H1 (cell line): Measurements from ENCODE around the gene GAP43. TPM values are rescaled to one million over a fixed set of nuclear protein-coding genes. Genes with fewer than 3 reads are reported as not detected.

ENCODE experiments used
- CTCF ChIA-PET: fragments of 300-600 bp; sonication (Branson Sonifier 250); formaldehyde crosslinking; loops from one replicate; lab custom pipeline; 2021; ENCODE audit not compliant: partially characterized antibody; lab: Charles Lee
- POLR2A ChIA-PET: fragments of 300-600 bp; sonication (Branson Sonifier 250); formaldehyde crosslinking; loops from one replicate; lab custom pipeline; 2021; ENCODE audit warnings: inconsistent platforms; ENCODE audit not compliant: partially characterized antibody; lab: Charles Lee
- DNase-seq, 2 experiments: peaks; one replicate each; pipeline versions ENCODE4 v3.0.0 to v3.0.0-alpha.2; 2010 to 2022; ENCODE audit warnings: low spot score in 2 of 2, low read depth in 1 of 2, mixed read lengths in 1 of 2
- FAIRE-seq: peaks from 2 replicates; lab custom pipeline; 2011; peaks lifted over from hg19 to GRCh38; lab: Jason Lieb, UNC
- H2AFZ ChIP-seq: 2 replicates; pipeline ENCODE4 v1.8.1; 2012; ENCODE audit warnings: low read length, inconsistent platforms
- H2AK5ac ChIP-seq: 2 replicates; pipeline ENCODE4 v1.6.1; 2013; ENCODE audit warnings: low read depth, low read length
- H2BK120ac ChIP-seq: replicated peaks from 2 replicates; pipeline ENCODE3; 2013; ENCODE audit warnings: low read depth, low read length, inconsistent platforms
- H2BK12ac ChIP-seq: 2 replicates; pipeline ENCODE4 v1.6.1; 2013; ENCODE audit warnings: low read depth, low read length
- H2BK15ac ChIP-seq: 2 replicates; pipeline ENCODE4 v1.6.1; 2013; ENCODE audit warnings: low read length
- H2BK20ac ChIP-seq: 2 replicates; pipeline ENCODE4 v1.6.1; 2013; ENCODE audit warnings: low read length
- H2BK5ac ChIP-seq: 2 replicates; pipeline ENCODE4 v1.6.1; 2013; ENCODE audit warnings: low read depth, low read length
- H3K14ac ChIP-seq: 2 replicates; pipeline ENCODE4 v1.6.1; 2013; ENCODE audit warnings: inconsistent platforms; ENCODE audit not compliant: insufficient read length
- H3K18ac ChIP-seq: 2 replicates; pipeline ENCODE4 v1.6.1; 2013; ENCODE audit warnings: low read length; ENCODE audit errors: extremely low read depth
- H3K23ac ChIP-seq: 2 replicates; pipeline ENCODE4 v1.6.1; 2013; ENCODE audit warnings: inconsistent platforms; ENCODE audit not compliant: insufficient read length
- H3K23me2 ChIP-seq: 2 replicates; pipeline ENCODE4 v1.6.1; 2013; ENCODE audit warnings: low read depth, low read length
- H3K27ac ChIP-seq: 2 replicates; pipeline ENCODE4 v1.6.1; 2011; ENCODE audit warnings: low read depth, low read length, inconsistent platforms
- H3K27me3 ChIP-seq, 4 experiments: replicated peaks in 1 of 4; 1 replicate in 1 of 4; 2 replicates in 3 of 4; pipeline versions ENCODE4 v1.6.1 to v1.8.1; 2011 to 2013; ENCODE audit warnings: low read length in 3 of 4, mild to moderate bottlenecking in 3 of 4, inconsistent platforms in 2 of 4, mixed read lengths in 2 of 4, moderate library complexity in 1 of 4; ENCODE audit not compliant: control insufficient read depth in 3 of 4, insufficient read depth in 3 of 4; ENCODE audit errors: extremely low read depth in 1 of 4
- H3K36me3 ChIP-seq, 4 experiments: 2 replicates each; pipeline versions ENCODE4 v1.6.1 to v1.8.1; 2011 to 2013; ENCODE audit warnings: mild to moderate bottlenecking in 4 of 4, low read length in 3 of 4, moderate library complexity in 2 of 4, control low read depth in 1 of 4, inconsistent platforms in 1 of 4; ENCODE audit not compliant: insufficient read depth in 4 of 4, control insufficient read depth in 2 of 4
- H3K4ac ChIP-seq: replicated peaks from 2 replicates; pipeline ENCODE3; 2013; ENCODE audit warnings: low read length, low read depth, mixed read lengths, inconsistent platforms; ENCODE audit not compliant: insufficient read length
- H3K4me1 ChIP-seq, 4 experiments: replicated peaks in 1 of 4; 1 replicate in 1 of 4; 2 replicates in 3 of 4; pipeline versions ENCODE4 v1.6.1 to v1.8.1; 2011 to 2013; ENCODE audit warnings: low read length in 3 of 4, inconsistent platforms in 2 of 4, mixed read lengths in 1 of 4; ENCODE audit not compliant: insufficient read depth in 4 of 4, control insufficient read depth in 3 of 4
- H3K4me2 ChIP-seq, 2 experiments: 2 replicates each; pipeline versions ENCODE4 v1.6.1 to v1.8.1; 2011 to 2013; ENCODE audit warnings: low read depth in 2 of 2, low read length in 2 of 2, control low read depth in 1 of 2, inconsistent platforms in 1 of 2, mild to moderate bottlenecking in 1 of 2; ENCODE audit not compliant: insufficient read depth in 1 of 2
- H3K4me3 ChIP-seq, 4 experiments: fragments of 200-600, 300-600 bp in 1 of 4; sonication (generic), shearing (Covaris generic), sonication (Bioruptor Twin) in 1 of 4; 2 replicates each; pipeline versions ENCODE4 v1.5.1 to v1.8.1; 2011 to 2016; ENCODE audit warnings: low read length in 4 of 4, low read depth in 3 of 4, control low read depth in 2 of 4, inconsistent platforms in 2 of 4, mild to moderate bottlenecking in 2 of 4, mixed read lengths in 1 of 4, moderate library complexity in 1 of 4; ENCODE audit not compliant: insufficient read depth in 2 of 4; ENCODE audit errors: extremely low read depth in 1 of 4
- H3K56ac ChIP-seq: replicated peaks from 2 replicates; pipeline ENCODE3; 2013; ENCODE audit warnings: low read depth, mild to moderate bottlenecking, mixed read lengths, low read length, inconsistent platforms; ENCODE audit not compliant: insufficient read length
- H3K79me1 ChIP-seq: 2 replicates; pipeline ENCODE4 v1.6.1; 2013; ENCODE audit warnings: low read depth, low read length, control low read depth
- H3K79me2 ChIP-seq, 2 experiments: 2 replicates each; pipeline versions ENCODE4 v1.6.1 to v1.8.1; 2012 to 2013; ENCODE audit warnings: low read length in 2 of 2, mild to moderate bottlenecking in 2 of 2, inconsistent platforms in 1 of 2; ENCODE audit not compliant: insufficient read depth in 2 of 2, control insufficient read depth in 1 of 2
- H3K9ac ChIP-seq, 4 experiments: replicated peaks in 1 of 4; 1 replicate in 1 of 4; 2 replicates in 3 of 4; pipeline versions ENCODE4 v1.6.1 to v1.8.1; 2011 to 2013; ENCODE audit warnings: low read depth in 3 of 4, low read length in 3 of 4, control low read depth in 2 of 4, mild to moderate bottlenecking in 2 of 4, moderate library complexity in 2 of 4, inconsistent platforms in 1 of 4; ENCODE audit errors: extremely low read depth in 1 of 4
- H3K9me3 ChIP-seq, 2 experiments: 2 replicates each; pipeline versions ENCODE4 v1.6.1 to v1.8.1; 2012 to 2013; ENCODE audit warnings: mild to moderate bottlenecking in 2 of 2, moderate library complexity in 2 of 2, control low read depth in 1 of 2, inconsistent platforms in 1 of 2, low read depth in 1 of 2, low read length in 1 of 2, mixed read lengths in 1 of 2; ENCODE audit not compliant: insufficient read depth in 2 of 2
- H4K20me1 ChIP-seq, 2 experiments: replicated peaks in 1 of 2; 2 replicates each; pipeline versions ENCODE3 to v1.8.1; 2011 to 2013; ENCODE audit warnings: inconsistent platforms in 2 of 2, low read length in 2 of 2, mild to moderate bottlenecking in 1 of 2; ENCODE audit not compliant: insufficient read depth in 2 of 2, control insufficient read depth in 1 of 2
- H4K5ac ChIP-seq: 2 replicates; pipeline ENCODE4 v1.6.1; 2013; ENCODE audit warnings: low read length, low read depth, mixed read lengths, inconsistent platforms; ENCODE audit not compliant: insufficient read length
- H4K8ac ChIP-seq: 2 replicates; pipeline ENCODE4 v1.8.0; 2013; ENCODE audit warnings: mild to moderate bottlenecking, moderate library complexity, low read length, inconsistent platforms; ENCODE audit not compliant: insufficient read depth; ENCODE audit errors: extremely low read depth
- H4K91ac ChIP-seq: replicated peaks from 2 replicates; pipeline ENCODE3; 2013; ENCODE audit warnings: low read length, mixed read lengths, inconsistent platforms; ENCODE audit not compliant: insufficient read length
- ATF3 ChIP-seq: IDR thresholded peaks from 2 replicates; pipeline ENCODE4 v1.6.1; 2011; ENCODE audit warnings: low read depth, mild to moderate bottlenecking, low read length; ENCODE audit not compliant: insufficient read depth
- BCL11A ChIP-seq, 2 experiments: IDR thresholded peaks; one replicate each; pipeline ENCODE4 v1.6.1; 2011; ENCODE audit warnings: low read depth in 2 of 2, low read length in 2 of 2, mild to moderate bottlenecking in 2 of 2
- E2F6 ChIP-seq: IDR thresholded peaks from 2 replicates; pipeline ENCODE4 v1.6.1; 2012; ENCODE audit warnings: inconsistent platforms
- HDAC6 ChIP-seq: IDR thresholded peaks from one replicate; pipeline ENCODE4 v1.7.1; 2012; ENCODE audit warnings: low read depth, mild to moderate bottlenecking, inconsistent platforms, low read length, moderate library complexity
- TAF1 ChIP-seq: IDR thresholded peaks from 2 replicates; pipeline ENCODE4 v1.6.1; 2011; ENCODE audit warnings: mild to moderate bottlenecking, low read depth, low read length
- WGBS, 2 experiments: shearing (Covaris generic) in 1 of 2; methylation state at CpG; one replicate each; pipeline versions ENCODE4 v1.1.6 to v1.1.7; 2013 to 2015; ENCODE audit warnings: low lambda C conversion rate in 2 of 2, mixed read lengths in 2 of 2, inconsistent platforms in 1 of 2, low coverage in 1 of 2, missing lambda C conversion rate in 1 of 2; ENCODE audit not compliant: insufficient replicate concordance in 2 of 2, insufficient coverage in 1 of 2, insufficient read length in 1 of 2; ENCODE audit errors: extremely low coverage in 1 of 2, missing lambda C conversion rate in 1 of 2; 5-methylcytosine and 5-hydroxymethylcytosine counted together
- polyA plus RNA-seq, 7 experiments: library from polyadenylated mRNA; depleted of rRNA in 3 of 7; stranded (reverse) in 5 of 7; unstranded in 2 of 7; fragments of >200 nt in 5 of 7; fragments of 200-250 nt in 2 of 7; gene quantifications; 1 replicate in 5 of 7; 2 replicates in 1 of 7; 4 replicates in 1 of 7; pipeline versions ENCODE4 v1.2.1 to v1.2.3, GENCODE V29; 2011 to 2013; ENCODE audit warnings: missing spikeins in 2 of 7, mixed read lengths in 2 of 7
- total RNA-seq: library from RNA; stranded (reverse); fragmentation: NEBNext Ultra II Directional; extraction: Animal tissue kit (Norgen Biotek cat#: 25700); gene quantifications from 2 replicates; pipeline ENCODE4 v1.2.1, GENCODE V29; 2021

GAP43 gene
- total and polyA plus RNA-seq, 2 of the 8 experiments (the other 6 are each of a cell fraction or from before 2014, with no cell fraction given): 11.2 to 21.9 TPM

GRCh38 chr3:115635406-115635805, 12.1 kb downstream of the GAP43 start:
- Histone ChIP-seq H4K8ac (no peak overlapping the region), H3K36me3 (no peaks in the 10 kb centered on the region), H2BK12ac (no peak overlapping the region), H3K56ac (no peak overlapping the region), H2BK120ac (no peak overlapping the region), H2AK5ac (no peak overlapping the region), H4K91ac (no peak overlapping the region), H3K23me2 (no peaks in the 10 kb centered on the region), H3K4me1 (peaks cover 0 to 3% (median 0%) of the 10 kb centered on the region in 4 experiments; a peak in 1 of 7 replicates), H3K9me3 (no peaks in the 10 kb centered on the region), H3K18ac (no peak overlapping the region), H2AFZ (no peak overlapping the region), H3K14ac (no peak overlapping the region), H3K4me2 (no peak overlapping the region), H3K27me3 (no peaks in the 10 kb centered on the region), H4K20me1 (no peaks in the 10 kb centered on the region), H2BK5ac (no peak overlapping the region), H4K5ac (no peak overlapping the region), H3K79me1 (no peaks in the 10 kb centered on the region), H3K4me3 (no peak overlapping the region), H3K23ac (no peak overlapping the region), H3K79me2 (no peaks in the 10 kb centered on the region), H3K27ac (no peak overlapping the region), H3K4ac (no peak overlapping the region), H3K9ac (no peak overlapping the region), H2BK20ac (no peak overlapping the region), H2BK15ac (no peak overlapping the region)
- ChIA-PET POLR2A (interaction anchor here (0.7 kb wide), 1 partner anchor 804 kb away, joined by 3 read pairs; no protein-coding TSS in a partner anchor), CTCF (interaction anchor here (1.3 kb wide), 1 partner anchor 12 kb away, joined by 5 read pairs; the partner anchor contains the start of gene GAP43)
- FAIRE-seq: no peak
- DNase-seq: no peak
- TF ChIP-seq ATF3 (no peak), TAF1 (no peak), BCL11A (IDR thresholded peaks at IDR 0.05; ENCODE audit: low read depth in 2 of 2, low read length in 2 of 2) (no peak), E2F6 (no peak), HDAC6 (no peak)
- WGBS, 2 experiments: 87% methylated on average over 1 of the region's 1 CpG; no CpG with 5 or more reads in 1 of the 2 experiments
